Endothelial cell of umbilical vein (primary cell): Measurements from ENCODE around the gene NR5A1. TPM values are rescaled to one million over a fixed set of nuclear protein-coding genes. Genes with fewer than 3 reads are reported as not detected.

Experiments used
- BruUV-seq: library from RNA; stranded (reverse); fragments of 400-500 nt; replicated peaks from 2 replicates; lab custom pipeline; 2021; lab: Mats Ljungman, UMichigan
- CTCF ChIA-PET: fragments of 300-600, 350-600 bp; sonication (Branson Sonifier 250); formaldehyde crosslinking; loops from one replicate; lab custom pipeline; 2021; ENCODE audit warnings: antibody characterized with exemption, inconsistent platforms; lab: Charles Lee
- POLR2A ChIA-PET: fragments of 300-600, 350-600 bp; sonication (Branson Sonifier 250); formaldehyde crosslinking; loops from one replicate; lab custom pipeline; 2021; ENCODE audit warnings: antibody characterized with exemption, inconsistent platforms; lab: Charles Lee
- DNase-seq: peaks from one replicate; pipeline ENCODE4 v3.0.0-alpha.2; 2011; ENCODE audit warnings: low read depth, low spot score
- FAIRE-seq: peaks from 2 replicates; lab custom pipeline; 2011; peaks lifted over from hg19 to GRCh38; lab: Jason Lieb, UNC
- H2AFZ ChIP-seq: 2 replicates; pipeline ENCODE4 v1.6.0; 2012; ENCODE audit warnings: low read depth, low read length, control low read depth, inconsistent platforms
- H3K27ac ChIP-seq: 2 replicates; pipeline ENCODE4 v1.5.1; 2011; ENCODE audit warnings: low read depth, mild to moderate bottlenecking, control low read depth, low read length, moderate library complexity; ENCODE audit not compliant: insufficient read depth
- H3K27me3 ChIP-seq, 2 experiments: 2 replicates each; pipeline versions ENCODE4 v1.6.0 to v1.6.1; 2011; ENCODE audit warnings: low read length in 2 of 2, mixed read lengths in 1 of 2; ENCODE audit not compliant: control insufficient read depth in 2 of 2, insufficient read depth in 2 of 2
- H3K36me3 ChIP-seq, 2 experiments: 2 replicates in 1 of 2; 3 replicates in 1 of 2; pipeline ENCODE4 v1.5.1; 2011; ENCODE audit warnings: low read length in 2 of 2, mild to moderate bottlenecking in 1 of 2, moderate library complexity in 1 of 2; ENCODE audit not compliant: control insufficient read depth in 2 of 2, insufficient read depth in 2 of 2; ENCODE audit errors: extremely low read depth in 1 of 2
- H3K4me1 ChIP-seq: 3 replicates; pipeline ENCODE4 v1.5.1; 2011; ENCODE audit warnings: mild to moderate bottlenecking, low read length; ENCODE audit not compliant: control insufficient read depth, insufficient read depth; ENCODE audit errors: extremely low read depth
- H3K4me2 ChIP-seq: 2 replicates; pipeline ENCODE4 v1.6.1; 2011; ENCODE audit warnings: low read length, control low read depth, mixed read lengths; ENCODE audit not compliant: insufficient read depth
- H3K4me3 ChIP-seq, 3 experiments: fragments of 200-600 bp in 1 of 3; sonication (generic), shearing (Covaris generic) in 1 of 3; replicated peaks in 1 of 3; 2 replicates each; pipeline ENCODE4 v1.5.1; 2011 to 2016; ENCODE audit warnings: control low read depth in 3 of 3, low read length in 3 of 3, mild to moderate bottlenecking in 2 of 3, inconsistent platforms in 1 of 3, low read depth in 1 of 3, moderate library complexity in 1 of 3; ENCODE audit not compliant: insufficient read depth in 1 of 3
- H3K79me2 ChIP-seq: 2 replicates; pipeline ENCODE4 v1.6.0; 2012; ENCODE audit warnings: low read length, inconsistent platforms; ENCODE audit not compliant: control insufficient read depth, insufficient read depth
- H3K9ac ChIP-seq: replicated peaks from 2 replicates; pipeline ENCODE3; 2011; ENCODE audit warnings: low read length, control low read depth; ENCODE audit not compliant: insufficient read depth; ENCODE audit errors: extremely low read depth
- H3K9me1 ChIP-seq: replicated peaks from 3 replicates; pipeline ENCODE4 v1.6.0; 2011; ENCODE audit warnings: mild to moderate bottlenecking, low read length; ENCODE audit not compliant: control insufficient read depth, insufficient read depth; ENCODE audit errors: extremely low read depth
- H3K9me3 ChIP-seq: replicated peaks from 2 replicates; pipeline ENCODE4 v1.5.1; 2012; ENCODE audit warnings: low read length, inconsistent platforms; ENCODE audit not compliant: control insufficient read depth, insufficient read depth
- H4K20me1 ChIP-seq: replicated peaks from 2 replicates; pipeline ENCODE3; 2011; ENCODE audit warnings: mild to moderate bottlenecking, low read length; ENCODE audit not compliant: control insufficient read depth, insufficient read depth; ENCODE audit errors: extremely low read depth
- CTCF ChIP-seq, 2 donors: IDR thresholded peaks; 1 replicate in 1 of 2; 2 replicates in 1 of 2; pipeline ENCODE4 v1.5.1; 2011; ENCODE audit warnings: low read length in 2 of 2, mild to moderate bottlenecking in 2 of 2, moderate library complexity in 2 of 2, control low read depth in 1 of 2, inconsistent platforms in 1 of 2, low read depth in 1 of 2; ENCODE audit not compliant: insufficient read depth in 1 of 2; ENCODE audit errors: extremely low read depth in 1 of 2
- EZH2 ChIP-seq: IDR thresholded peaks from 2 replicates; pipeline ENCODE4 v1.6.1; 2012; ENCODE audit warnings: borderline replicate concordance, low read depth, mild to moderate bottlenecking, moderate library complexity, low read length, inconsistent platforms; ENCODE audit not compliant: severe bottlenecking
- FOS ChIP-seq: IDR thresholded peaks from 2 replicates; pipeline ENCODE4 v1.6.1; 2011; ENCODE audit warnings: mild to moderate bottlenecking, low read length, moderate library complexity, borderline replicate concordance; ENCODE audit not compliant: insufficient read depth
- GATA2 ChIP-seq: IDR thresholded peaks from 2 replicates; pipeline ENCODE4 v1.7.0; 2011; ENCODE audit warnings: low read depth, mild to moderate bottlenecking, moderate library complexity, mixed read lengths, low read length; ENCODE audit not compliant: insufficient read length, insufficient read depth
- JUN ChIP-seq: IDR thresholded peaks from 2 replicates; pipeline ENCODE4 v1.6.1; 2011; ENCODE audit warnings: borderline replicate concordance, low read depth; ENCODE audit not compliant: insufficient read length, insufficient read depth
- MAX ChIP-seq: IDR thresholded peaks from 2 replicates; pipeline ENCODE4 v1.6.1; 2011; ENCODE audit not compliant: insufficient read depth, insufficient read length
- MYC ChIP-seq: IDR thresholded peaks from one replicate; pipeline ENCODE4 v1.6.1; 2011; ENCODE audit warnings: mild to moderate bottlenecking, low read depth, low read length
- POLR2A ChIP-seq: IDR thresholded peaks from 2 replicates; pipeline ENCODE4 v1.6.1; 2012; ENCODE audit warnings: low read depth, mild to moderate bottlenecking, control low read depth, low read length
- POLR2AphosphoS5 ChIP-seq: IDR thresholded peaks from 2 replicates; pipeline ENCODE4 v1.6.1; 2012; ENCODE audit warnings: low read depth, mild to moderate bottlenecking, control low read depth, low read length, moderate library complexity; ENCODE audit not compliant: insufficient read depth
- dilution Hi-C: fragments of 300-500 bp; cut with MboI; formaldehyde crosslinking; loops from one replicate; pipeline ENCODE4 v1.15.0; 2019; ENCODE audit warnings: low sequenced_read_pairs; ENCODE audit not compliant: extremely low pct_ligation_motif_present
- intact Hi-C: fragments of 100-400 bp; cut with micrococcal nuclease; formaldehyde crosslinking; loops from one replicate; pipeline ENCODE4 v1.10.0; 2022
- polyA plus RNA-seq, 4 experiments: library from polyadenylated mRNA; depleted of rRNA in 3 of 4; stranded (reverse) in 3 of 4; unstranded in 1 of 4; fragments of >200 nt; gene quantifications; 2 replicates each; pipeline versions ENCODE4 v1.2.1 to v1.2.3, GENCODE V29; 2011 to 2012; ENCODE audit warnings: missing spikeins in 1 of 4
- total RNA-seq: library from RNA; stranded (reverse); gene quantifications from 2 replicates; pipeline ENCODE4 v1.2.3, GENCODE V29; 2021

Gene NR5A1
- total and polyA plus RNA-seq, 2 donors (not counting 3 experiments of a cell fraction or from before 2014, with no cell fraction given), result not detected

GRCh38 chr9:124443625-124444024 lies 63.6 kb downstream of the NR5A1 start:
- intact Hi-C loops, result no loop called here
- no peak overlapping the region for H3K27ac ChIP-seq
- H3K4me1 ChIP-seq, result no peaks in the 10 kb centered on the region
- CTCF ChIA-PET, result interaction anchor here (1.3 kb wide), 1 partner anchor 93 kb away, joined by 4 read pairs; no protein-coding TSS in a partner anchor
- H4K20me1 ChIP-seq, result no peaks in the 10 kb centered on the region
- no TSS peak for BruUV-seq
- H3K4me3 ChIP-seq, result no peak overlapping the region
- no peak overlapping the region for H3K4me2 ChIP-seq
- no peaks in the 10 kb centered on the region for H3K9me1 ChIP-seq
- no peaks in the 10 kb centered on the region for H3K79me2 ChIP-seq
- H3K27me3 ChIP-seq, result no peaks in the 10 kb centered on the region
- POLR2A ChIA-PET, result no interaction called here
- H3K9me3 ChIP-seq, result no peaks in the 10 kb centered on the region
- TF ChIP-seq FOS (no peak), MAX (no peak), JUN (no peak), POLR2A (no peak), POLR2AphosphoS5 (no peak), GATA2 (no peak), CTCF (IDR thresholded peaks at IDR 0.05; ENCODE audit: extremely low read depth in 1 of 2, insufficient read depth in 1 of 2, low read depth in 1 of 2, low read length in 2 of 2) (no peak), MYC (no peak), EZH2 (no peak)
- no peak for DNase-seq
- dilution Hi-C loops, result no loop called here
- no peak overlapping the region for H2AFZ ChIP-seq
- no peak for FAIRE-seq
- no peaks in the 10 kb centered on the region for H3K36me3 ChIP-seq
- H3K9ac ChIP-seq, result no peak overlapping the region
